Hematopoietic multipotent progenitor cell treated with erythropoietin and hydrocortisone succinate and interleukin-3 and kit ligand, for 6 days (in vitro differentiated cells): ENCODE data around the gene EN2.

ENCODE experiments used
- DNase-seq: peaks from one replicate; pipeline ENCODE4 v3.0.0-alpha.2; 2015

Gene EN2

GRCh38 chr7:155465761-155466141 lies 7.8 kb downstream of the EN2 start:
- DNase-seq = no peak

GRCh38 chr7:155466142-155466813 lies 8.3 kb downstream of the EN2 start:
- no peak for DNase-seq

- peak; percentile 23 for DNase-seq
These were observed 9.1 kb downstream of the EN2 start for GRCh38 chr7:155466814-155467733.

- no peak for DNase-seq
These were observed 10.2 kb downstream of the EN2 start for GRCh38 chr7:155467846-155468784.

GRCh38 chr7:155468785-155469148 lies 10.8 kb downstream of the EN2 start:
- DNase-seq = no peak

- no peak for DNase-seq
These were observed 11.6 kb downstream of the EN2 start for GRCh38 chr7:155469311-155470185.

- no peak for DNase-seq
These were observed 12.2 kb downstream of the EN2 start for GRCh38 chr7:155470186-155470487.

GRCh38 chr7:155470686-155471638 lies 13.0 kb downstream of the EN2 start:
- no peak for DNase-seq

GRCh38 chr7:155471718-155472117 lies 13.8 kb downstream of the EN2 start:
- no peak for DNase-seq

GRCh38 chr7:155477476-155477875 lies 19.5 kb downstream of the EN2 start:
- DNase-seq = no peak

GRCh38 chr7:155481764-155482163 lies 23.8 kb downstream of the EN2 start:
- DNase-seq = no peak

GRCh38 chr7:155482511-155483183 lies 24.7 kb downstream of the EN2 start:
- DNase-seq = no peak

GRCh38 chr7:155483245-155483644 lies 25.3 kb downstream of the EN2 start:
- no peak for DNase-seq

- DNase-seq = no peak
These were observed 26.0 kb downstream of the EN2 start for GRCh38 chr7:155483868-155484325.

GRCh38 chr7:155484483-155485399 lies 26.8 kb downstream of the EN2 start:
- no peak for DNase-seq

GRCh38 chr7:155486783-155487508 lies 29.0 kb downstream of the EN2 start:
- DNase-seq = no peak

- no peak for DNase-seq
These were observed 29.9 kb downstream of the EN2 start for GRCh38 chr7:155487509-155488482.
